ENCODE data around the gene MED13L.

The MED13L gene

GRCh38 chr12:116277467-116278278 lies at the start of gene MED13L:
MED13L (minus strand) TSS chr12:116277693; CDS start chr12:116277131, 562 bp downstream.
- TF ChIP-seq, protein P1, sequence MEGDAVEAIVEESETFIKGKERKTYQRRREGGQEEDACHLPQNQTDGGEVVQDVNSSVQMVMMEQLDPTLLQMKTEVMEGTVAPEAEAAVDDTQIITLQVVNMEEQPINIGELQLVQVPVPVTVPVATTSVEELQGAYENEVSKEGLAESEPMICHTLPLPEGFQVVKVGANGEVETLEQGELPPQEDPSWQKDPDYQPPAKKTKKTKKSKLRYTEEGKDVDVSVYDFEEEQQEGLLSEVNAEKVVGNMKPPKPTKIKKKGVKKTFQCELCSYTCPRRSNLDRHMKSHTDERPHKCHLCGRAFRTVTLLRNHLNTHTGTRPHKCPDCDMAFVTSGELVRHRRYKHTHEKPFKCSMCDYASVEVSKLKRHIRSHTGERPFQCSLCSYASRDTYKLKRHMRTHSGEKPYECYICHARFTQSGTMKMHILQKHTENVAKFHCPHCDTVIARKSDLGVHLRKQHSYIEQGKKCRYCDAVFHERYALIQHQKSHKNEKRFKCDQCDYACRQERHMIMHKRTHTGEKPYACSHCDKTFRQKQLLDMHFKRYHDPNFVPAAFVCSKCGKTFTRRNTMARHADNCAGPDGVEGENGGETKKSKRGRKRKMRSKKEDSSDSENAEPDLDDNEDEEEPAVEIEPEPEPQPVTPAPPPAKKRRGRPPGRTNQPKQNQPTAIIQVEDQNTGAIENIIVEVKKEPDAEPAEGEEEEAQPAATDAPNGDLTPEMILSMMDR (IDR thresholded peaks at IDR 0.05; ENCODE audit: borderline replicate concordance, insufficient read depth, low read depth, low read length), result peak; percentile 35; the same call in 1 of the 2 replicates

DNA sequence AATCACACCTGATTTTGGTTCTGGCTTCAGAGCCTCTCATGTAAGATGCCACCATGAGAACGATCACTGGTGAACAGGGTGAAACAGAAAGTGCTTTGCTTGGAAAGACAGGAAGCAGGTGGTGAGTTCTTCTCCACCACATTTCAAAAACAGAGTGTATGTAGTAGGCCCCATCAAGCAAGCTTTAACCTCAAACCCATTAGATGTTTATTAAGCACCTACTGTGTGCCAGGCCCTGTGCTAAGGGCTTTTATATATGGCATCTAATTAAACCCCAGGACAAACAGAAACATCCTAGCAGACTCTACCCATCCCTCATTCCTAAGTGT lies 47.8 kb upstream of the MED13L start:
- no peak overlapping the region for H3K4me3 ChIP-seq (ENCODE audit: low read depth, low read length)
- TF ChIP-seq, protein P1 (IDR thresholded peaks at IDR 0.05; ENCODE audit: borderline replicate concordance, insufficient read depth, low read depth, low read length), result no peak

More at GRCh38 chr12:116277467-116278278, at the start of gene MED13L:
- H3K4me3 ChIP-seq (ENCODE audit: low read depth, low read length), result peak within 1 kb of the TSS; percentile 66

GRCh38 chr12:116324654-116325335 lies 47.3 kb upstream of the MED13L start:
- TF ChIP-seq, protein P1 (IDR thresholded peaks at IDR 0.05; ENCODE audit: borderline replicate concordance, insufficient read depth, low read depth, low read length), result no peak
- H3K4me3 ChIP-seq (ENCODE audit: low read depth, low read length), result no peak overlapping the region

DNA sequence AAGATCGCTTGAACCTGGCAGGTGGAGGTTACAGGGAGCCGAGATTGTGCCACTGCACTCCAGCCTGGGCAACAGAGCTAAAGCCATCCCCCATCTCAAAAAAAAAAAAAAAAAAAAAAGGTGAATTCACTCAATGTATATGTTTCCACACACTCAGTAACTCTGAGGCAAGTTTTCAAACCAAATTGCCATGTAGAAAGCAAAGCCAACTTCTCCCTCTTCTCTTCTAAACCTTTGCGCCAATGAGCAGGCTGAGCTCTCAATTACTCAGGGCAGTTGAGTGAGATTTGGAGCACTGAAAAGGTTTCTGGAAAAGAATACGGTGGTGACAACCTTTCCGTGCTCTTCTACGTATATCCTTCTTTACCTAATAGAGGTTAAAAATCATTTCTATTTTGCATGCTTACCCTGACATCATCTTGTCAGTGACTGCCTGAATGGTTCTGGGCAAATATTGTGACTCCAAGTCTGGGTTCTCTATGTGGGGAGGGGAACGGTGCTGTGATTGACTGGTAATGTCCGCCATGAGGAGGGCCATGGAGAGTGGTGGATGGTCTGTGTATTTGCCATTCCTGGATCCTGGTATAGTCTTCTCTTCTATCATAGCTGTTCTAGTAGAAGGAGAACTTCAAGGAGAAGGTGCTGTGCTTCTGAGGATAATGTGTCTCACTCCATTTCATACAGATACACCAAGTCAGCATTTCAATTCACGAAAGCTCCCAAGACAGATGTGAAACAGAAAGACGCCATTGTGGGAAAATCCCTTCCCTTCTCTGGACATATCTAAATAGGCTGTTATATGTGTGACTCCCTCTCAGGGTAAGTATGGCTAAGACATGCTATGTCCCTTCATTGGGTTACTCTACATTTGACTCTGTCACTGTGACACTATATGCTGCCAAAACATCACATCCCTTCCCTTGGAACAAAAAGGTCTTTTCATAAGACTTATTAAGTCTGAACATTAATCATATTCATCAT lies 46.2 kb upstream of the MED13L start:
- peak overlapping the region; percentile 10 for H3K4me3 ChIP-seq (ENCODE audit: low read depth, low read length)
- TF ChIP-seq, protein P1 (IDR thresholded peaks at IDR 0.05; ENCODE audit: borderline replicate concordance, insufficient read depth, low read depth, low read length), result no peak

DNA sequence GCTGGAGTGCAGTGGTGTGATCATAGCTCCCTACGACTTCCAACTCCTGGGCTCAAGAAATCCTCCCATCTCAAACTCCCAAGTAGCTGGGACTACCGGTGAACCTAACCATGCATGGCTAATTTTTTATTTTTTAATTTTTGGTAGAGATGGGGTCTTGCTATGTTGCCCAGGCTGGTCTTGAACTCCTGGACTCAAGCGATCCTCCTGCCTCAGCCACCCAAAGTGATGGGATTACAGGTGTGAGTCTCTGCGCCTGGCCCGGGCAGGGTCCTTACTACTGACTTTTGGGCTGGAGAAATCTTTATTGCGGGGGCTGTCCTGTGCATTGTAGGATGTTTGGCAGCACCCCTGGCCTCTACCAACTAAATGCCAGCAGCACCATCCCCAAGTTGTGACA lies 44.4 kb upstream of the MED13L start:
- TF ChIP-seq, protein P1 (IDR thresholded peaks at IDR 0.05; ENCODE audit: borderline replicate concordance, insufficient read depth, low read depth, low read length), result no peak

GRCh38 chr12:116320791-116321217 lies 43.3 kb upstream of the MED13L start:
- TF ChIP-seq, protein P1 (IDR thresholded peaks at IDR 0.05; ENCODE audit: borderline replicate concordance, insufficient read depth, low read depth, low read length), result no peak
- H3K4me3 ChIP-seq (ENCODE audit: low read depth, low read length), result no peak overlapping the region

More for the DNA sequence above, 44.4 kb upstream of the MED13L start:
- no peak overlapping the region for H3K4me3 ChIP-seq (ENCODE audit: low read depth, low read length)
